ENCODE measurements around the gene LELP1.

The LELP1 gene

GRCh38 chr1:153229076-153229829 is 26.0 kb downstream of the LELP1 start:
- peak; percentile 8 for DNase-seq (ENCODE audit: low read depth)

GRCh38 chr1:153231363-153231762 is 28.1 kb downstream of the LELP1 start:
- DNase-seq (ENCODE audit: low read depth) = no peak

- DNase-seq (ENCODE audit: low read depth) = no peak
Observed at GRCh38 chr1:153231785-153232184, 28.6 kb downstream of the LELP1 start.

DNA sequence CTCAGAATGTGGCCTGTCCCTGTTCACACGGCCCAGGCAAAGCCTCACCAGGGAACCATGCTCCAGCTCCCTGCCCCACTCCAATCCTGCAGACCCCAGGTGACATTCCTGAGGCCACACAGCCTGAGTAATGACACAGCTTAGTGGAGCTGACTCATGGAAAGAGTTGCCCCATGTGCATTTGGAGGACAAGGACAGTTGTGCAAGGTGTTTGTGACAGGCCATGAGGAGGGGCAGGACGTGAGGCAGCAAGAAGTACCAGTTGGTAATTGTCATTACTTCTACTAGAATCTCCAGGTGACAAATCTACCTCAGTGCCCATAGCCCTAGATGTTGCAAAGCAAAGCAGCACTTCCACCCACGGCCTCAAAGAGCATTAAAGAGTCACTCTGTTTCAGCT is 29.3 kb downstream of the LELP1 start:
- no peak for DNase-seq (ENCODE audit: low read depth)

- DNase-seq (ENCODE audit: low read depth) = no peak
Observed at GRCh38 chr1:153233448-153233847, 30.2 kb downstream of the LELP1 start.

DNA sequence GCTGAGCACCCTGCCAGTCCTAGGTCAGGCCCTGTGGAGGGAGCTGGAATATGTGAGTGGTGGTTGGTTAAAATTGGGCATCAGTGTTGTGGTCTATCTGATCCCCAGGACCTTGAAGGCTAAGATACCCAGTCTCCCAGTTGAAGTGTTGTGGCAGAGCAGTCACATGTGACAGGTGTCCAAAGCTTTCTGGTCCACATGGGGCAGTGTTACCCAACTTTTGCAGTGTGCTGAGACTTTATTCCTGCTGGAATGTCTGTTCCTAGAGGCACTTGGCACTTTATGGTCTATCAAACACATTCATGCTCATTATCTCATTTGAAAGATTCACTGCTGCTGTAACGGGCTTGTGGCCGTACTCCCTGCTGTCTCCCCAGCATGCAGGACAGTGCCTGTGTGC is 35.3 kb downstream of the LELP1 start:
- no peak for DNase-seq (ENCODE audit: low read depth)

DNA sequence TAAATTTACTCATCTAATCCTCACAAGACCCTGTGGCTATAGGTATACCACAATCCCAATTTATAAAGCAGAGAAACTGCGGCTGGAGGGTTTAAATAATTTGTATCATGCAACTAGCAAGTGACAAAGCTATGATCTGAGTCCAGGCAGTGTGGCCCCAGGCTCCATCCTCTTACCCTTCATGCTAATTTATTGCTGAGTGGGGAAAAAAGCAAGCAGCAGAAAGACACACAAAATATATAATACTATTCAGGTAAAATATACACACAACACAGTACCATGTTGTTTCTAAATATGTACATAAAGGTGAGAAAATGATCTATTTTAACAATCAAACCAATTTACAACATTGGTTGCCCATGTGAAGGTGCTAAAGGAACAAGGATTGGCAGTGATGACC is 38.9 kb downstream of the LELP1 start:
- DNase-seq (ENCODE audit: low read depth) = no peak

- DNase-seq (ENCODE audit: low read depth) = no peak
Observed at GRCh38 chr1:153245466-153245865, 42.2 kb downstream of the LELP1 start.

- DNase-seq (ENCODE audit: low read depth) = no peak
Observed at GRCh38 chr1:153246018-153246417, 42.8 kb downstream of the LELP1 start.

DNA sequence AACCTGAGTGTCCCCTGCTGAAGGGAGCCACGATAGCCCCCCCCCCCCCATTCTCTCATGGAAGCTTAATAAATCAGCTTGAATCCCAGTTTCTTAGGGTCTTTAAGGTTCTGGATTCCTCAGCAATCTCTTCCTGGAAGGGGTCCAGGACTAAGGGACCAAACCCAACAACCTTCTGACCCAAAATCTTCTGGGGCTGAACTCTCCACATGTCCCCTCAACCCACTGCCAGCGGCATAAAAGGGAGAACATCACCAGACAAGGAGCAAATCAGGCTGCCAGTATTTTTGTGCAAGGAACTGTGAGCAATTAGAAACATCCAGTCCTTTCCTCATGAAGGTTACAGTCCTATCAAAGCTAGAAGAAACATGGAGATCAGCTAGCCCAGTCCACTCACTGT is 43.6 kb downstream of the LELP1 start:
- DNase-seq (ENCODE audit: low read depth) = no peak

GRCh38 chr1:153248176-153248879 is 45.1 kb downstream of the LELP1 start:
- DNase-seq (ENCODE audit: low read depth) = no peak

- DNase-seq (ENCODE audit: low read depth) = no peak
Observed at GRCh38 chr1:153250166-153250565, 46.9 kb downstream of the LELP1 start.

DNA sequence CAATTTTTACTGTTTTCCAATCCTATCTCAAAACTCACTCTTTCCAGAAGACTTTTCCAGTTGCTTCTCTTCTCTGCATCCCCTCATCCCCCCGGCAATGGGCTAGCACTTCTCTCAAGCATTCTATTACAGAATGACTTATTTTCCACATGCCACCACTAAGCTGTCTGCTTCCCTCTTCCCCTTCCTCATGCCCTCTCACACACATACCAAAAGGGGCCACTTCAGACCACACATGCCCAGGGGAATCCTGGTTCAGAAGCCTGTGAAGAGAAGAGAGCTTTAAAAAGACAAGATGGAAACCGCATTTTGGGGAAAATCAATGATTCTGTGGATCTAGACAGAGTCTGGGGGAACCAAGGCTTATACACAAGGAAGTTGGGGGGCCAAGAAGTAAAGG is 47.9 kb downstream of the LELP1 start:
- no peak for DNase-seq (ENCODE audit: low read depth)

GRCh38 chr1:153251562-153251961 is 48.3 kb downstream of the LELP1 start:
- no peak for DNase-seq (ENCODE audit: low read depth)

- no peak for DNase-seq (ENCODE audit: low read depth)
Observed at GRCh38 chr1:153251988-153252387, 48.8 kb downstream of the LELP1 start.

DNA sequence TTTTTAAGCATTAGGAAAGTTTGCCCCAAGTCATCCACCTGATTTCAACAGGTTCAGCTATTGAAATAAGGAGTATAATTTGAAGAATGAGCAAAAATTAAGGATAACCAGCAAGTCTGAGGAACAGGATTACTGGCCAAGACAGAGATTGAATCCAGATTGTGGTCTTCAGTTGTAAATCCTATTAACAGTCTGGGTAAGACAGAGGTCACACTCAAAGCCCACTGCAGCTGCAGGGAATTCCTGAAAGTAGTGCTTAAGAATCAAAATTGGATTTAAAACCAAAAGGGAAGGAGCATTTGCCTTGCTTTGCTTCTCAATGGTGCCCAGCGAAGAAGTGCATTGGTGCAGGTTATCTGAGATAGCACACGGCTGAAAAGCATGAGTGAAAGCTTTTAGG is 49.8 kb downstream of the LELP1 start:
- no peak for DNase-seq (ENCODE audit: low read depth)

- DNase-seq (ENCODE audit: low read depth) = no peak
Observed at GRCh38 chr1:153253693-153254092, 50.5 kb downstream of the LELP1 start.
